NB4 (cell line): ENCODE data around the gene ENOX1.

Source experiments
- DNase-seq: peaks from one replicate; pipeline ENCODE4 v3.0.0; 2010; ENCODE audit warnings: low read depth
- H3K4me3 ChIP-seq: one replicate; pipeline ENCODE4 v1.5.1; 2011; ENCODE audit warnings: mild to moderate bottlenecking, low read depth, low read length, moderate library complexity
- MYC ChIP-seq: IDR thresholded peaks from 2 replicates; pipeline ENCODE4 v1.6.1; 2011; ENCODE audit warnings: low read depth, low read length
- POLR2A ChIP-seq: IDR thresholded peaks from 2 replicates; pipeline ENCODE4 v1.6.1; 2011; ENCODE audit warnings: mild to moderate bottlenecking; ENCODE audit not compliant: insufficient read length; ENCODE audit errors: extremely low read depth
- TF ChIP-seq, protein P1 (sequence below): IDR thresholded peaks from 2 replicates; pipeline ENCODE4 v1.6.1; 2011; ENCODE audit warnings: low read depth, low read length
- TF ChIP-seq, protein P2 (sequence below): IDR thresholded peaks from one replicate; pipeline ENCODE4 v1.5.1; 2012; ENCODE audit warnings: low read depth, low read length

ENOX1 gene

DNA sequence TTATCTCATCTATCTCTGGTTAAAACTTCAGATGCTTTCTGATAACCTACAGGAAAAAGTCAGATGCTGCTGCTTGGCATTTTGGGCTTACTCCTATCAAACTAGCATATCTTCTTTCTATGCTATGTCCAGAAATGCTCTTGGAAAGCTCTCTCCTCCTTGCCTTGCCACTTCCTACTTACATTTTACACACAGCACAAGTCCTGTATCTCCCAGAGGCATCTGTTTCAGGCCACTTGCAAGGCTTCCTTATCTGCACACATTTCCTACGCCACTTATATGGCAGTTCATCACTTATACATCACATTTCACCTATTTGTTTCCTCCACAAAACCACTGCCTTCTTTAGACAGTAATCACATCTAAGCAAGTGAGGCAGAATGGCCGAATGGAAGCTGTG is 543.1 kb downstream of the ENOX1 start:
- no peak overlapping the region for H3K4me3 ChIP-seq
- TF ChIP-seq, protein P1, sequence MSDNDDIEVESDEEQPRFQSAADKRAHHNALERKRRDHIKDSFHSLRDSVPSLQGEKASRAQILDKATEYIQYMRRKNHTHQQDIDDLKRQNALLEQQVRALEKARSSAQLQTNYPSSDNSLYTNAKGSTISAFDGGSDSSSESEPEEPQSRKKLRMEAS, result no peak
- no peak for TF ChIP-seq MYC
- TF ChIP-seq, protein P2, sequence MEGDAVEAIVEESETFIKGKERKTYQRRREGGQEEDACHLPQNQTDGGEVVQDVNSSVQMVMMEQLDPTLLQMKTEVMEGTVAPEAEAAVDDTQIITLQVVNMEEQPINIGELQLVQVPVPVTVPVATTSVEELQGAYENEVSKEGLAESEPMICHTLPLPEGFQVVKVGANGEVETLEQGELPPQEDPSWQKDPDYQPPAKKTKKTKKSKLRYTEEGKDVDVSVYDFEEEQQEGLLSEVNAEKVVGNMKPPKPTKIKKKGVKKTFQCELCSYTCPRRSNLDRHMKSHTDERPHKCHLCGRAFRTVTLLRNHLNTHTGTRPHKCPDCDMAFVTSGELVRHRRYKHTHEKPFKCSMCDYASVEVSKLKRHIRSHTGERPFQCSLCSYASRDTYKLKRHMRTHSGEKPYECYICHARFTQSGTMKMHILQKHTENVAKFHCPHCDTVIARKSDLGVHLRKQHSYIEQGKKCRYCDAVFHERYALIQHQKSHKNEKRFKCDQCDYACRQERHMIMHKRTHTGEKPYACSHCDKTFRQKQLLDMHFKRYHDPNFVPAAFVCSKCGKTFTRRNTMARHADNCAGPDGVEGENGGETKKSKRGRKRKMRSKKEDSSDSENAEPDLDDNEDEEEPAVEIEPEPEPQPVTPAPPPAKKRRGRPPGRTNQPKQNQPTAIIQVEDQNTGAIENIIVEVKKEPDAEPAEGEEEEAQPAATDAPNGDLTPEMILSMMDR, result no peak
- TF ChIP-seq POLR2A, result no peak
- no peak for DNase-seq

DNA sequence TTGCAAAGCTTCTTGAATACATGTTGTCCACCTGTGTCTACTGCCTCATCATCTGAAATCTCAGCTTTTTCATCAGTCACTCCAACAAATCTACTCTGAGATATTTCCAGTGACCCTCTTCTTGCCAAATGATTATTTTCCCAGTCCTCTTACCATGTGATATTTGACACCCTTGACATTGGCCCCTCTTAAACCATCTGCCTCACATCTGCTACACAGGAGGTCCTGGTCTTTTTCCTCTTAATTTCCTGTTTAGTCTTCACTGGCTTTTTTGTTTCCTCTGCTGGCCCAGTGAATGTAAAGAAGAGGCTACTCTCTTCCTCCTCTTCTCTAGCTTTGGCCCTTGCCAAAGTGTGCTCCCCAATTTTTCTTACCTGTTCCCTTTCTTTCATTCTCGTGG is 544.7 kb downstream of the ENOX1 start:
- H3K4me3 ChIP-seq, result no peak overlapping the region
- no peak for DNase-seq
- TF ChIP-seq, protein P1, result no peak
- TF ChIP-seq, protein P2, result no peak

DNA sequence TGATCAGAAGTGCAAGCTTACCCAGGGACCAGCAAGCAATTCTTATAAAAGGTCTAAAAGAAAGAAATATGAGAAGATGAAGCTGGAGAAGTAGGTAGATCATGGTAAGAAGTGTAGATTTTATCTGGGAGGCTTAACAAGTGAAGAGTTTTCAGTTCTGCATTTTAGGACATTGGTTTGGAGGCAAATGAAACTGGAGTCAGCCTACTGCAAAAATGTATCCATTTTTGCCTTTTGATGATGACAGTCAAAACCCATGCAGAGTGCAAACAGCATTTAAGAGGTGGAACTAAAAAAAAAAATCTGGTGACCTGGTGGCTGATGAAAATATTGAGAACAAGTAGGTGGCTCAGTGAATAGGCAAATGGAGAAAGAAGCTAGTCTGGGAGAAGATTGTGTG is 546.5 kb downstream of the ENOX1 start:
- no peak overlapping the region for H3K4me3 ChIP-seq
- TF ChIP-seq, protein P1, result no peak
- TF ChIP-seq POLR2A, result no peak
- no peak for TF ChIP-seq MYC
- TF ChIP-seq, protein P2, result no peak
- no peak for DNase-seq

DNA sequence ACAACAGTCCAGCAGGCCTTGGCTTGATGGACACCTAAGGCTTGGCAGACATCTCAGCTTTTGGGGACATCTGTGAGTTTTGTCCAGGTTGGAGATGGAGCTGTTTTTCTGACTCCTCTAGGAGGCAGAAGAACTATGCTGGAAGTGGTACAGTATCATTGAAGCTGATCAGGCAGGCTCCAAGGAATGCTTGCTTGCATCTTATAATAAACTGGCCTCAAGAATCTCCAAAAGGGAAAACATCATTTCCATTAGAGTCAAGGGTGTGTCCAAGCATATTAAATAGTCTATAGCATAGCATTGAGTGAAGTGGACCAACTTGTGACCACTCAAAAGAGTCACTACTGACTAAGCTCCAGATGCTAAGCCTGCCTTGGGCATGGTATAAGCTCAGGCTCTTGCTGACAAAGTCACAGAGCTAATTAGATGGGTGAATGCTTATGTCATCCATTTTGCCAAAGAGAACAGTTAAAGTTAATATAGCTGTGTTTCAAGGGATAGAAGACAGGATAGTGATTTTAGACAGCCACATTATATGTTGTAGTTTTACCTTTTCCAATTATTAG is 547.4 kb downstream of the ENOX1 start:
- H3K4me3 ChIP-seq, result no peak overlapping the region
- TF ChIP-seq, protein P2, result no peak
- no peak for TF ChIP-seq POLR2A
- TF ChIP-seq, protein P1, result no peak
- no peak for TF ChIP-seq MYC
- DNase-seq, result no peak

DNA sequence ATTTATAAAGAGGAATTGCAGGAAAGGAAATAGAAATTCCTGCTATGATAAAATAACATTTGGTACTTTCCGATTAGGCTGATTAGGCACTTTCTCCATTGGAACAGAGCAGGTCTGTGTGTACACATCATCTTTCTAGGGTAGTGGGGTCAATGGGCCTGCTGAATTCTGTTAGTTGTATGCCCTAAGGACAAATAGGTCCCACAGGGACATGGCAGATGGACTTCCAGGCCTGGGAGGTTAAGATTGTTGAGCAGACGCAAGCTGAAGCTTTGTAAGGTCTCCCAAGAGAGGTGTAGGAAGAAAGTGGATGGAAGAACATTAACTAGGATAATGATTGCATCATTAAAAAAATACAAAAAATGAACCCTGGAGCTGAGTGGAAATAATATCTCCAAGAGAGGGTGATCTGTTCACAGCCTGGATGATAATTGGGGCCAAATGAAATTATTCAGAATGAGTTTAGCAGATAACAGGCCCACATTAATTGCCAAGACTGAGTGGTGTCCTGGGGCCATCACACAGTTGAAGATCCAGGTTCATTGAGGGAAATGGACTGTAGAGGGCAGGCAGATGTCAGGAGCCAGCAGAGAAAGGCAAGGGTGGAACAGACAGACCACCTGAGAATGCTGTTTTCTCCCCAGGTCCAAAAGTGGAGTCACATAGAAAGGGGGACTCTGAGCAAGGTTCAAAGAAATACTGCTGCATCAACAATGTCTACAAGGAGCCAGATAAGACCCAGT is 548.3 kb downstream of the ENOX1 start:
- H3K4me3 ChIP-seq, result no peak overlapping the region
- TF ChIP-seq, protein P2, result no peak
- TF ChIP-seq MYC (no peak), POLR2A (no peak)
- TF ChIP-seq, protein P1, result no peak
- no peak for DNase-seq
